ENCODE results near the gene G6PC3. TPM values are rescaled to one million over a fixed set of nuclear protein-coding genes. Genes with fewer than 3 reads are reported as not detected.

The G6PC3 gene
- total and polyA plus RNA-seq, 8 donors, result 9.1 to 54.2 (median 25.3) TPM

GRCh38 chr17:44061446-44061845 lies 9.1 kb upstream of the G6PC3 start:
- Histone ChIP-seq H3K4me1 (peaks cover 4 to 7% (median 7%) of the 10 kb centered on the region in 3 donors), H3K4me3 (no peak overlapping the region), H3K36me3 (peaks cover 0 to 6% (median 4%) of the 10 kb centered on the region in 3 donors), H3K27ac (no peak overlapping the region), H3K9me3 (no peaks in the 10 kb centered on the region), H3K27me3 (no peaks in the 10 kb centered on the region)
- DNase-seq, result no peak
- WGBS, 2 donors, result 76 to 97% methylated on average over 1 of the region's 1 CpG
- FAIRE-seq, result no peak
- ATAC-seq, result no peak
- intact Hi-C loops (cut with DNase I), result no loop called here
- TF ChIP-seq CTCF (IDR thresholded peaks at IDR 0.05), result no peak

GRCh38 chr17:44062871-44063270 lies 7.7 kb upstream of the G6PC3 start:
- Histone ChIP-seq H3K27me3 (no peaks in the 10 kb centered on the region), H3K4me1 (peaks cover 4 to 17% (median 11%) of the 10 kb centered on the region in 3 donors), H3K4me3 (no peak overlapping the region), H3K36me3 (peaks cover 0 to 6% (median 4%) of the 10 kb centered on the region in 3 donors), H3K27ac (no peak overlapping the region), H3K9me3 (no peaks in the 10 kb centered on the region)
- DNase-seq (no peak), ATAC-seq (no peak), FAIRE-seq (no peak)
- intact Hi-C loops (cut with DNase I), result no loop called here
- WGBS, 2 donors, result 90 to 92% methylated on average over 15 of the region's 15 CpGs
- no peak for TF ChIP-seq CTCF (IDR thresholded peaks at IDR 0.05)

- peaks cover 0 to 6% (median 4%) of the 10 kb centered on the region in 3 donors for H3K36me3 ChIP-seq
- intact Hi-C loops (cut with DNase I), result no loop called here
- DNase-seq (no peak), FAIRE-seq (no peak), ATAC-seq (no peak)
- H3K4me1 ChIP-seq, result peaks cover 4 to 16% (median 11%) of the 10 kb centered on the region in 3 donors
- H3K4me3 ChIP-seq, result no peak overlapping the region
- TF ChIP-seq CTCF (IDR thresholded peaks at IDR 0.05), result no peak
- 55 to 66% methylated on average over 10 of the region's 10 CpGs for WGBS, 2 donors
- H3K9me3 ChIP-seq, result no peaks in the 10 kb centered on the region
- H3K27ac ChIP-seq, result no peak overlapping the region
- no peaks in the 10 kb centered on the region for H3K27me3 ChIP-seq
Measured at GRCh38 chr17:44063704-44064639, 6.6 kb upstream of the G6PC3 start.

GRCh38 chr17:44065668-44066203 lies 4.8 kb upstream of the G6PC3 start:
- ATAC-seq, result no peak
- WGBS, 2 donors, result 0 to 2% methylated on average over 9 of the region's 9 CpGs
- Histone ChIP-seq H3K4me3 (peak overlapping the region; percentile 51 to 69 (median 60)), H3K36me3 (peaks cover 0 to 4% (median 0%) of the 10 kb centered on the region in 3 donors), H3K27me3 (no peaks in the 10 kb centered on the region), H3K27ac (peak overlapping the region; percentile 76 to 93 (median 85)), H3K9me3 (no peaks in the 10 kb centered on the region), H3K4me1 (peaks cover 4 to 12% (median 10%) of the 10 kb centered on the region in 3 donors)
- DNase-seq, result no peak
- TF ChIP-seq CTCF (IDR thresholded peaks at IDR 0.05), result no peak
- intact Hi-C loops (cut with DNase I), result no loop called here
- no peak for FAIRE-seq
